Endothelial cell of umbilical vein (primary cell): ENCODE measurements around the gene CPA1. TPM values are rescaled to one million over a fixed set of nuclear protein-coding genes. Genes with fewer than 3 reads are reported as not detected.

ENCODE experiments used
- BruUV-seq: library from RNA; stranded (reverse); fragments of 400-500 nt; replicated peaks from 2 replicates; lab custom pipeline; 2021; lab: Mats Ljungman, UMichigan
- CTCF ChIA-PET: fragments of 300-600, 350-600 bp; sonication (Branson Sonifier 250); formaldehyde crosslinking; loops from one replicate; lab custom pipeline; 2021; ENCODE audit warnings: antibody characterized with exemption, inconsistent platforms; lab: Charles Lee
- POLR2A ChIA-PET: fragments of 300-600, 350-600 bp; sonication (Branson Sonifier 250); formaldehyde crosslinking; loops from one replicate; lab custom pipeline; 2021; ENCODE audit warnings: antibody characterized with exemption, inconsistent platforms; lab: Charles Lee
- DNase-seq: peaks from one replicate; pipeline ENCODE4 v3.0.0-alpha.2; 2011; ENCODE audit warnings: low read depth, low spot score
- FAIRE-seq: peaks from 2 replicates; lab custom pipeline; 2011; peaks lifted over from hg19 to GRCh38; lab: Jason Lieb, UNC
- H2AFZ ChIP-seq: 2 replicates; pipeline ENCODE4 v1.6.0; 2012; ENCODE audit warnings: low read depth, low read length, control low read depth, inconsistent platforms
- H3K27ac ChIP-seq: 2 replicates; pipeline ENCODE4 v1.5.1; 2011; ENCODE audit warnings: low read depth, mild to moderate bottlenecking, control low read depth, low read length, moderate library complexity; ENCODE audit not compliant: insufficient read depth
- H3K27me3 ChIP-seq, 2 experiments: 2 replicates each; pipeline versions ENCODE4 v1.6.0 to v1.6.1; 2011; ENCODE audit warnings: low read length in 2 of 2, mixed read lengths in 1 of 2; ENCODE audit not compliant: control insufficient read depth in 2 of 2, insufficient read depth in 2 of 2
- H3K36me3 ChIP-seq, 2 experiments: 2 replicates in 1 of 2; 3 replicates in 1 of 2; pipeline ENCODE4 v1.5.1; 2011; ENCODE audit warnings: low read length in 2 of 2, mild to moderate bottlenecking in 1 of 2, moderate library complexity in 1 of 2; ENCODE audit not compliant: control insufficient read depth in 2 of 2, insufficient read depth in 2 of 2; ENCODE audit errors: extremely low read depth in 1 of 2
- H3K4me1 ChIP-seq: 3 replicates; pipeline ENCODE4 v1.5.1; 2011; ENCODE audit warnings: mild to moderate bottlenecking, low read length; ENCODE audit not compliant: control insufficient read depth, insufficient read depth; ENCODE audit errors: extremely low read depth
- H3K4me2 ChIP-seq: 2 replicates; pipeline ENCODE4 v1.6.1; 2011; ENCODE audit warnings: low read length, control low read depth, mixed read lengths; ENCODE audit not compliant: insufficient read depth
- H3K4me3 ChIP-seq, 3 experiments: fragments of 200-600 bp in 1 of 3; sonication (generic), shearing (Covaris generic) in 1 of 3; replicated peaks in 1 of 3; 2 replicates each; pipeline ENCODE4 v1.5.1; 2011 to 2016; ENCODE audit warnings: control low read depth in 3 of 3, low read length in 3 of 3, mild to moderate bottlenecking in 2 of 3, inconsistent platforms in 1 of 3, low read depth in 1 of 3, moderate library complexity in 1 of 3; ENCODE audit not compliant: insufficient read depth in 1 of 3
- H3K79me2 ChIP-seq: 2 replicates; pipeline ENCODE4 v1.6.0; 2012; ENCODE audit warnings: low read length, inconsistent platforms; ENCODE audit not compliant: control insufficient read depth, insufficient read depth
- H3K9ac ChIP-seq: replicated peaks from 2 replicates; pipeline ENCODE3; 2011; ENCODE audit warnings: low read length, control low read depth; ENCODE audit not compliant: insufficient read depth; ENCODE audit errors: extremely low read depth
- H3K9me1 ChIP-seq: replicated peaks from 3 replicates; pipeline ENCODE4 v1.6.0; 2011; ENCODE audit warnings: mild to moderate bottlenecking, low read length; ENCODE audit not compliant: control insufficient read depth, insufficient read depth; ENCODE audit errors: extremely low read depth
- H3K9me3 ChIP-seq: replicated peaks from 2 replicates; pipeline ENCODE4 v1.5.1; 2012; ENCODE audit warnings: low read length, inconsistent platforms; ENCODE audit not compliant: control insufficient read depth, insufficient read depth
- H4K20me1 ChIP-seq: replicated peaks from 2 replicates; pipeline ENCODE3; 2011; ENCODE audit warnings: mild to moderate bottlenecking, low read length; ENCODE audit not compliant: control insufficient read depth, insufficient read depth; ENCODE audit errors: extremely low read depth
- EZH2 ChIP-seq: IDR thresholded peaks from 2 replicates; pipeline ENCODE4 v1.6.1; 2012; ENCODE audit warnings: borderline replicate concordance, low read depth, mild to moderate bottlenecking, moderate library complexity, low read length, inconsistent platforms; ENCODE audit not compliant: severe bottlenecking
- FOS ChIP-seq: IDR thresholded peaks from 2 replicates; pipeline ENCODE4 v1.6.1; 2011; ENCODE audit warnings: mild to moderate bottlenecking, low read length, moderate library complexity, borderline replicate concordance; ENCODE audit not compliant: insufficient read depth
- GATA2 ChIP-seq: IDR thresholded peaks from 2 replicates; pipeline ENCODE4 v1.7.0; 2011; ENCODE audit warnings: low read depth, mild to moderate bottlenecking, moderate library complexity, mixed read lengths, low read length; ENCODE audit not compliant: insufficient read length, insufficient read depth
- JUN ChIP-seq: IDR thresholded peaks from 2 replicates; pipeline ENCODE4 v1.6.1; 2011; ENCODE audit warnings: borderline replicate concordance, low read depth; ENCODE audit not compliant: insufficient read length, insufficient read depth
- MYC ChIP-seq: IDR thresholded peaks from one replicate; pipeline ENCODE4 v1.6.1; 2011; ENCODE audit warnings: mild to moderate bottlenecking, low read depth, low read length
- POLR2A ChIP-seq: IDR thresholded peaks from 2 replicates; pipeline ENCODE4 v1.6.1; 2012; ENCODE audit warnings: low read depth, mild to moderate bottlenecking, control low read depth, low read length
- POLR2AphosphoS5 ChIP-seq: IDR thresholded peaks from 2 replicates; pipeline ENCODE4 v1.6.1; 2012; ENCODE audit warnings: low read depth, mild to moderate bottlenecking, control low read depth, low read length, moderate library complexity; ENCODE audit not compliant: insufficient read depth
- dilution Hi-C: fragments of 300-500 bp; cut with MboI; formaldehyde crosslinking; loops from one replicate; pipeline ENCODE4 v1.15.0; 2019; ENCODE audit warnings: low sequenced_read_pairs; ENCODE audit not compliant: extremely low pct_ligation_motif_present
- intact Hi-C: fragments of 100-400 bp; cut with micrococcal nuclease; formaldehyde crosslinking; loops from one replicate; pipeline ENCODE4 v1.10.0; 2022
- polyA plus RNA-seq, 4 experiments: library from polyadenylated mRNA; depleted of rRNA in 3 of 4; stranded (reverse) in 3 of 4; unstranded in 1 of 4; fragments of >200 nt; gene quantifications; 2 replicates each; pipeline versions ENCODE4 v1.2.1 to v1.2.3, GENCODE V29; 2011 to 2012; ENCODE audit warnings: missing spikeins in 1 of 4
- total RNA-seq: library from RNA; stranded (reverse); gene quantifications from 2 replicates; pipeline ENCODE4 v1.2.3, GENCODE V29; 2021
- TF ChIP-seq, protein P1 (sequence below), 2 donors: IDR thresholded peaks; 1 replicate in 1 of 2; 2 replicates in 1 of 2; pipeline ENCODE4 v1.5.1; 2011; ENCODE audit warnings: low read length in 2 of 2, mild to moderate bottlenecking in 2 of 2, moderate library complexity in 2 of 2, control low read depth in 1 of 2, inconsistent platforms in 1 of 2, low read depth in 1 of 2; ENCODE audit not compliant: insufficient read depth in 1 of 2; ENCODE audit errors: extremely low read depth in 1 of 2
- TF ChIP-seq, protein P2 (sequence below): IDR thresholded peaks from 2 replicates; pipeline ENCODE4 v1.6.1; 2011; ENCODE audit not compliant: insufficient read depth, insufficient read length

CPA1 gene
- total and polyA plus RNA-seq, 2 donors (not counting 3 experiments of a cell fraction or from before 2014, with no cell fraction given): not detected

DNA sequence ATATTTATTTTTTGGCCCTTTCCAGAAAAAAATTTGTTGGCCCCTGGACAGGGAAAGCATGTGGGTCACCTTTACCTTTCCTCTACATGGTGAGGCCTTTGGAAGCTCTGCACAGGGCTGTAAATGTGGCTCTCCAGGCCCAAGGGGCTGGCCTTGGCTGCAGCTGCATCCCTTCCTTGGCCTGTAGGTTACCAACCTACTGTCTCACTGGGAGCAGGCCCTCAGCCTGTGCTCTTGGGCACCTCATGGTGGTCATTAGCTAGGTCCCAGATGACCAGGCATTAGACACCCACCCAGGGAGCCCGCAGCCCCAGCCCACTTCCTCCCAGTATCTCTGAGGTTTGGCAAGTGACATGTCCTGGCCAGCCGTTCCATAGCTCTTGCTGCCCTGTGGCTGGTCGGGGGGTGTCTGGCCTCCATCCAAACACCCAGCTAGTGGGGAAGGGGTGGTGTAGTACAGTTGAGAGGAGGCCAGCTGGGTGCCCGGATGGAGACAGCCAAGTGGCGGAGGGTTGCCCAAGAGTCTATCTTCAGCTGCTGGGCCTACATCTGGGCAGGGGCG lies 42.8 kb upstream of the CPA1 start:
- Histone ChIP-seq H3K79me2 (no peaks in the 10 kb centered on the region), H3K9me1 (no peaks in the 10 kb centered on the region), H3K9ac (no peak overlapping the region), H3K36me3 (no peaks in the 10 kb centered on the region), H3K9me3 (no peaks in the 10 kb centered on the region), H3K27me3 (peaks cover 0 to 2% of the 10 kb centered on the region in 2 experiments), H3K4me1 (no peaks in the 10 kb centered on the region), H4K20me1 (no peaks in the 10 kb centered on the region), H2AFZ (no peak overlapping the region), H3K27ac (no peak overlapping the region), H3K4me2 (no peak overlapping the region), H3K4me3 (no peak overlapping the region)
- DNase-seq (no peak), FAIRE-seq (no peak)
- TF ChIP-seq GATA2 (no peak), JUN (no peak), POLR2A (no peak), EZH2 (no peak)
- ChIA-PET POLR2A (no interaction called here), CTCF (interaction anchor here (0.7 kb wide), 1 partner anchor 15 kb away, joined by 3 read pairs; no protein-coding TSS in a partner anchor)
- dilution Hi-C loops: no loop called here
- intact Hi-C loops: no loop called here
- no TSS peak for BruUV-seq

DNA sequence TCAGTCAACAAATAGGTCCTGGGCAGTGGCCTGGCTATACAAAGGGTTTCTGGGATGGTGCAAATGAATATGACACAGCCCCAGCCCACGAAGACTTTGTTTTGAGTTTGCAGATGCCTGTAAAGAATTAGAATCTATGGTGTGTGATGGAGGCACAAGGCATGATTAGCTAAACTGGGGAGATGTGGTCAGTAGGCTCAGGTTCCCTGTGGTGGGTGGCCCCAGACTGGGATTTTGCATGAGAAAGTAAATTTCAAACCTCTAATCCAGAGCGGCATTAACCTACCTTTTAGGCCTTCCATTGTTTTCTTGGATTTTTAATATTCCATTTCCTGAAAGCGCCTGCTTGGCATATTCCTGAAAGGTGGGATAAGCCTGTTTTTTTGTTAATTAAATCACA lies 42.1 kb upstream of the CPA1 start:
- Histone ChIP-seq H4K20me1 (no peaks in the 10 kb centered on the region), H3K4me3 (no peak overlapping the region), H3K9me3 (no peaks in the 10 kb centered on the region), H3K4me1 (no peaks in the 10 kb centered on the region), H3K79me2 (no peaks in the 10 kb centered on the region), H3K9me1 (no peaks in the 10 kb centered on the region), H3K9ac (no peak overlapping the region), H2AFZ (no peak overlapping the region), H3K27me3 (peaks cover 0 to 2% of the 10 kb centered on the region in 2 experiments), H3K27ac (no peak overlapping the region), H3K4me2 (no peak overlapping the region), H3K36me3 (no peaks in the 10 kb centered on the region)
- no TSS peak for BruUV-seq
- no peak for DNase-seq
- POLR2A ChIA-PET: no interaction called here
- no peak for FAIRE-seq
- CTCF ChIA-PET: no interaction called here
- TF ChIP-seq GATA2 (no peak), JUN (no peak), EZH2 (no peak), POLR2A (no peak), POLR2AphosphoS5 (no peak), FOS (no peak), MYC (no peak)
- TF ChIP-seq, protein P1, sequence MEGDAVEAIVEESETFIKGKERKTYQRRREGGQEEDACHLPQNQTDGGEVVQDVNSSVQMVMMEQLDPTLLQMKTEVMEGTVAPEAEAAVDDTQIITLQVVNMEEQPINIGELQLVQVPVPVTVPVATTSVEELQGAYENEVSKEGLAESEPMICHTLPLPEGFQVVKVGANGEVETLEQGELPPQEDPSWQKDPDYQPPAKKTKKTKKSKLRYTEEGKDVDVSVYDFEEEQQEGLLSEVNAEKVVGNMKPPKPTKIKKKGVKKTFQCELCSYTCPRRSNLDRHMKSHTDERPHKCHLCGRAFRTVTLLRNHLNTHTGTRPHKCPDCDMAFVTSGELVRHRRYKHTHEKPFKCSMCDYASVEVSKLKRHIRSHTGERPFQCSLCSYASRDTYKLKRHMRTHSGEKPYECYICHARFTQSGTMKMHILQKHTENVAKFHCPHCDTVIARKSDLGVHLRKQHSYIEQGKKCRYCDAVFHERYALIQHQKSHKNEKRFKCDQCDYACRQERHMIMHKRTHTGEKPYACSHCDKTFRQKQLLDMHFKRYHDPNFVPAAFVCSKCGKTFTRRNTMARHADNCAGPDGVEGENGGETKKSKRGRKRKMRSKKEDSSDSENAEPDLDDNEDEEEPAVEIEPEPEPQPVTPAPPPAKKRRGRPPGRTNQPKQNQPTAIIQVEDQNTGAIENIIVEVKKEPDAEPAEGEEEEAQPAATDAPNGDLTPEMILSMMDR (IDR thresholded peaks at IDR 0.05; ENCODE audit: extremely low read depth in 1 of 2, insufficient read depth in 1 of 2, low read depth in 1 of 2, low read length in 2 of 2): no peak
- TF ChIP-seq, protein P2, sequence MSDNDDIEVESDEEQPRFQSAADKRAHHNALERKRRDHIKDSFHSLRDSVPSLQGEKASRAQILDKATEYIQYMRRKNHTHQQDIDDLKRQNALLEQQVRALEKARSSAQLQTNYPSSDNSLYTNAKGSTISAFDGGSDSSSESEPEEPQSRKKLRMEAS: no peak
- intact Hi-C loops (no loop called here), dilution Hi-C loops (no loop called here)
